HG03175 (cell line): ENCODE results near the gene SVOP.
"Not testable (repeated sequence)": the region's sequence is repeated elsewhere in the genome, so short reads cannot be mapped to it uniquely, and the experiment has no call there.

Experiments used
- ATAC-seq: cut with Tn5 transposase; IDR thresholded peaks from one replicate; pipeline ENCODE4 v1.9.1; 2021; ENCODE audit warnings: mild to moderate bottlenecking, moderate library complexity; ENCODE audit not compliant: unreplicated experiment

Gene SVOP, protein sequence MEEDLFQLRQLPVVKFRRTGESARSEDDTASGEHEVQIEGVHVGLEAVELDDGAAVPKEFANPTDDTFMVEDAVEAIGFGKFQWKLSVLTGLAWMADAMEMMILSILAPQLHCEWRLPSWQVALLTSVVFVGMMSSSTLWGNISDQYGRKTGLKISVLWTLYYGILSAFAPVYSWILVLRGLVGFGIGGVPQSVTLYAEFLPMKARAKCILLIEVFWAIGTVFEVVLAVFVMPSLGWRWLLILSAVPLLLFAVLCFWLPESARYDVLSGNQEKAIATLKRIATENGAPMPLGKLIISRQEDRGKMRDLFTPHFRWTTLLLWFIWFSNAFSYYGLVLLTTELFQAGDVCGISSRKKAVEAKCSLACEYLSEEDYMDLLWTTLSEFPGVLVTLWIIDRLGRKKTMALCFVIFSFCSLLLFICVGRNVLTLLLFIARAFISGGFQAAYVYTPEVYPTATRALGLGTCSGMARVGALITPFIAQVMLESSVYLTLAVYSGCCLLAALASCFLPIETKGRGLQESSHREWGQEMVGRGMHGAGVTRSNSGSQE

DNA sequence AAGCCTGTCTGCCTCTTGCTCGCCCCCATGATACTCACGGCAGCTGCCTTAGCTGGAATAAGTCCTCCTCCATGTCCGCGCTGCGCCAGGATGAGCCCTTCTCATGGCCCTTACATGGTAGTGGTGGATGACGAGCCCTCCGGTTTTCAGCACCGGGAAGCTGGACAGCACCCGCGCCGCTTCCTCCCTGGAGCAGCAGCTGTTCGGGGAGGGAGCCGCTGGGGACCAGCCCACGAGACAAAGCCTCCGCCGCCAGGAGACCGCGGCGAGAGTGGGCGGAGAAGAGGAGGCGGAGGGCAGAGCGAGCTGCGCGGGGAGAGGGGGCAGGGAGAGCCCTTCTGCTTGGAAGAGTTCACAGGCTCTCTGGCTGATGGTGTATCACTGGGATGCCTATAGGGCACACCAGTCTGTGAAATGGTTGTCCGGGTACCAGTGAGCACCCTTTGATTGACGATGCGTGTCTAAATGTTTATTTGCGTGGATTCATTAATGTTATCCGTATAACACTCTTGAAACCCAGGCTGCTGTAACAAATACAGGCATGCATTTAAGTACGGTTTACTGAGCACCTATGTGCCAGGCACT is at the start of gene SVOP:
TSS of gene SVOP (minus strand) at position 273 of the 585 bp plus-strand sequence. CDS start at position 73, 200 bp downstream.
- ATAC-seq, result no peak

DNA sequence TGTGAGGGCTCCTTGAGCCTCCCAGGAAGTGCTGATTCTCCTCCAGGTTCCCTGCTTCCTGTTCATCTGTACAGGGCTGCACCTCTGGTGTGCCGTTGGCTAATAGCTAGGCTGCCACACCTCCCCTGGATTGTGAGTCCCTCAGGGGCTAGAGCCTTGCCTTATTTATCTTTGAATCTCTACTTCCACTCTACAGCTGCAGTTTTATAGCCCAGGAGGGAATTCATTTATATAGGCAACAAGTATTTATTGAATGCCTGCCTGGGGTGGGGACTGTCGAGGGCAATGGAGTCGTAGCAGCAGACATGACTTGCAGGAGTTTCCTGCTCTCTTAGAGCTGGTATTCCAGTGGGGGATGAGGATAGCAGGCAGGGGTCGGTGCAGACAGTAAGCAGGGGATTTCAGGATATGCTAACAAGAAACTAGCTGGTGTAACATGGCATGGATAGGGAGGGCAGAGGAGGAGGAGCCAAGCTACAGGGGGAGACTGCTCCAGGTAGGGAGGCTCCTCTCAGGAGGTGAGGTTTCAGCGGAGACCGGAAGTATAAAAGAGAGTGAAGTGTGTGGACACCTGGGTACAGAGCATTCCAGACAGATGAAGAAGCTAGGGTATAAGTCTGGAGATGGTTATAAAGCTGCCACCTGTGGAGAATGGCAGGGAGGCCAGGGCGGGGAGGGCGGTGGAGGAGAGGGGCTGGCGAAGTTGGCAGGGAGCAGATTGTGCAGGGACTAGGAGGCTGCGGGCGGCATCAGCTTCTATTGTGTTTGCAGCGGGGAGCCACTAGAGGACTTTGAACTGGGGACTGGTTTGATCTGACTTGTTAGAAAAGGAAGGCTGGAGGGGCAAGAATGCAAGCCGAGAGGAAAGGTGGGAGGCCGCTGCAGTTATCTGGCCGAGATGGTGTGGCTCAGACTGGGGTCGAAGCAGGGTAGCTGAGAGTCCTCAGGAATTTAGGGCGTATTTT is 48.7 kb upstream of the SVOP start:
- ATAC-seq, result no peak

DNA sequence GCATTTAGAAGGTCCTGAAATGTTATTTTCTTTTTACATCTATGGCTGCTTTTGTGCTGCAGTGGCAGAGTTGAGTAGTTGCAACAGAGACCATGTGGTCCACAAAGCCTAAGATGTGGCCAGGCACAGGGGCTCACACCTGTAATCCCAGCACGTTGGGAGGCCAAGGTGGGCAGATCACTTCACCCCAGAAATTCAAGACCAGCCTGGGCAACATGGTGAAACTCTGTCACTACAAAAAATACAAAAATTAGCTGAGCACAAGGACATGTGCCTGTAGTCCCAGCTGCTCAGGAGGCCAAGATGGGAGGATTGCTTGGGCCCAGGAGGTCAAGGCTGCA is 45.0 kb upstream of the SVOP start:
- ATAC-seq, result no peak

DNA sequence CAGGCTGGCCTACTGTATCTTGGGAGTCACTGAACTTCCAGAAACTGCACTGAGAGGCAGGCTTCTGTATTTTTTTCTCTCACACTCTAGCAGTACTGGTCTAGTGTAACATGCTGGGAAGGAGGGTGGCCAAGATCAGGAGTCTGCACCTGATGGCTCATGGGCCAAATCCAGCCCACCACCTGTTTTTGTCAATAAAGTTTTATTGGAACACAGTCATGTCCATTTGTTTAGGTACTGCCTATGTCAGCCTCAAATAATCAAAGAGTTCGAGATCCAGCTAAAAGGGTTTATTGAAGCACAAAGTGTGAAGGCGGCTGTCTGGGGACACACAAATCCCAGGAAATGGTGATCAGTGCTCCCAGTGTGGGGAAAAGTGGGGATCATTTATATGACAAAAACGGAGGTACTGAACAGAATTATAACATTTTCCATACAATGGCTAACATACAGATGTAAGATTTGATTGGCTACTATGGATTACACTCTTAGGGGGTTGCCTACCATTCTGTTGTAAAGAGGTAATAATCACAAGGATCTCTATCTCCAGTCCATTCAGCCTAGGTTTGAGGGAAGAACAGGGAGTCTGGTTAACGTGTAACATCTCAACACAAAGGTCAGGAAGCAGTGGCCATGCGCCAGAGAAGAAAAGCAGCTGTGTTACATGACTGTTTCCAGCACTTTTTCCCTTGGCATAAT is 44.4 kb upstream of the SVOP start:
- no peak for ATAC-seq

DNA sequence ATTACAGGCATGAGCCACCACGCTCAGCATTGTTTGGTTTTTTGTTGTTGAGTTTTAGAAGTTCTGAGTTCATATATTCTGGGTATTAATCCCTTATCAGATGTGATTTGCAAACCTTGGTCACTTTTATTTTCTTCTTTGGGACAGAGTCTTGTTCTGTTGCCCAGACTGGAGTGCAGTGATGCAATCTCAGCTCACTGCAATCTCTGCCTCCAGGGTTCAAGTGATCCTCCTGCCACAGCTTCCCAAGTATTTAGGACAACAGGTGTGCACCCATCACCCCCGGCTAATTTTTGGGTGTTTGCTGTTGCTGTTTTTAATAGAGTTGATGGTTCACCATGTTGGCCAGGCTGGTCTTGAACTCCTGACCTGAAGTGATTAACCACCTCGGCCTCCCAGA is 43.3 kb upstream of the SVOP start:
- ATAC-seq, result no peak

DNA sequence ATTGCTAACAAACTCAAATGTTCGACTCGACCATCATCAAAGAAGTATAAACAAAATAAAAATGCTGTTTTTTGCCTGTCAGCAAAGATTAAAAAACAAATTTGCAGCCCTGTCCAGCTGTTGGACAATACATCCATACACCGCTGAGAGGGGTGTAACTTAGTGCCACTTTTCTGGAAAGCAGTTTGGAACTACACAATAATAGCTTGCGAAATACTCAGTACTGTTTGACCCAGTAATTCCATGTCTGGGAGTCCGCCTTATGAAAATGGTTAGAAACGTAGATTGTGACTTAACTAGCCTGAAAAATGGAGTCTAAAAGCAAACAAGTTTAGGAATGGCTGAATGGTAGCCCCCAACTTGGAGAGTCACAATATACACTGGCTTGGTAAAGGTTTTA is 37.9 kb upstream of the SVOP start:
- ATAC-seq, result no peak

DNA sequence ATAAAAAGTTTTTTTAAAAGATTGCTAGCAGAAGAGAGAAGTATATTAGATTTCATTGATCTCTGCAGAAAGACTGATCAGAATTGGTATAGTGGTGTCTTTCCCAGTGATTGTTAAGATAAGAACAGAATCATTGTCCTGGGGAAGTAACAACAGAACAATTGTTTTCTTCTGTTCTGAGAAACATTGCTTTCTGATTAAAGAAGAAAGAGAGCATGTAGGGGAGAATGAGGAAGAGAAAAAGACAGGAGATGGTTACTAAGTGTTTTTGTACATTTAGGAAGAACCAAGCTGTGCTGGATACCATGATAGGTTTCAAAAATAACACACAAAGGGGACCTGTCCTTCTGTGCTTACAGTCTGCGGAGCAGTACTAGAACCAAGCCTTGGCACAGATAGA is 36.5 kb upstream of the SVOP start:
- ATAC-seq, result no peak

DNA sequence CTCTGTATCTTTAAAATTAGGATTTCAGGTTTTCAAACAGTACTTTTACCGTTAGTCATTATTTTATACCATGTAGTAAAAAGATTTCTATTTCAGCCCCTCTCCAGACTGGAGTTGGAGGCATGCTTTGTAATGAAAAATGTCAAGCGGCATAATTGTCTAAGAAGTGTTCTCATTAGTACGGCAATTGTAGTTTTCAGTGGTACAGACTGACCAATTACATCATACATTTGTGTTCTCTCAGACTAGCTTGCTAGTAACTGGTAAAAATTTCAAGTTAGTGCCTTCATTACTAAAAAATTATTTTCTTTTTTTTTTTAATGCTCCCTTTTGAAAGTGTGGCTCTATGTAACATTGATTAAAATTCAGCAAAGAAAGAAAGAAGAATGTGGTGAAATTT is 36.0 kb upstream of the SVOP start:
- ATAC-seq, result no peak

DNA sequence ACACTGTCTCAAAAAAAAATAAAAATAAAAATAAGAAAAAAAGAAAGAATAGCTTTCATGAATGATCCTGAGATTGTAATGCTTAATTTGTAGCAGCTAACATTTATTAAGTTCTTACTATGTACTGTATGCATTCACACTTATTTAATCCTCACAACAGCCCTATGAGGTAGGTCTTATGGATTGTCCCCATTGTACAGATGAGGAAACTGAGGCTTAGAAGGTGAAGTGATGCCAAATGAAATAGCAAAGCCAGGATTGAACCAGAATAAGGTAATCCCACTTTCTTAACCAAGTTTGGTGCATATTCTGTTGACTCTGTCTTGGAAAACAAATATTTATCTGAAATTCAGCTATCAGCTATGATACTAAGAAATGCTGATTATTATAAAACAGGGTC is 33.7 kb upstream of the SVOP start:
- ATAC-seq, result no peak

DNA sequence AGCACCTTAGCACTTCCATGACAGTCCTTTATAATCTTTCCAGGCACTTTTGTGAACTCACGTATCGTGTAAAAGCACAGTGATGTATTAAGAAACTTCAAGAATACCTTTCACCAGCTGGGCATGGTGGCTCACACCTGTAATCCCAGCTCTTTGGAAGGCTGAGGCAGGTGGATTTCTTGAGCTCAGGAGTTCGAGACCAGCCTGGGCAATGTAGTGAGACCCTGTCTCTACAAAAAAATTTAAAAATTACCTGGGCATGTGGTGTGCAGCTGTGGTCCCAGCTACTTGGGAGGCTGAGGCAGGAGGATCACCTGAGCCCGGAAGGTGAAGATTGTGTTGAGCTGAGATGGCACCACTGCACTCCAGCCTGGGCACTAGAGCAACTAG is 33.3 kb upstream of the SVOP start:
- ATAC-seq, result not testable (repeated sequence)

DNA sequence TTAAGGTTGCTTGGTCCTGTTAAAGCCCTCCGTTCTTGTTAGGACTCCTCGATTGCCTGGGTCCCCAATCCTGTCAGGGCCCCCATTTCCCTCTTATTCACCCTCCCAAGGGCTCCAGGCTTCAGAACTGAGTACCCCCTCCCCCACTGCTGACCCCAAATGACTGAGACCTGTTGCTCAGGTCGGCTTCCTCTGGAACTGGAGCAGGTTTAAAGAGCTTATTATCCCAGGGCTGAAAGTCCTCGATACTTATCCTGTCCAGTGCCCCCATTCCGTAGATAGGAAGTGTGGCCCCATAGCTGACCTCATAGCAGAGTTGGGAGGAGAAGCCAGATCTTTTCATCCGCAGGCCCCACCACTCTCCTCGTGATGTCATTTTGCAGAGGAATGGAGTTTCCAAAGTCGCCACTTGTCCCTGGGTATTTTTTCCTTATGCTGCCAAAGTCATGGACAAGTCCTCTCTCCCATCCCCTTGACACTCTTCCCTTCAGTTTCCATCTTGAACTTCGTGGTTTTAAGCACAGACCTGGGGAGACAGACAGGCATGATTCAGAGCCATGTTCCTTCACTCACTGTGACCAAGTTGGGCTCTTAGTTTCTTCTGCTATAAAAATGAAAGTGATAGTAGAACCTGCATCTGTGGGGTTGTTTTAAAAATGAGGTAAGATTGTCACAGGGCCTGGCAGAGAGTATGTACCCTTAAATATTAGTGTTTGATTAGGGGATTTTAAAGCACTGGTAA is 32.7 kb upstream of the SVOP start:
- peak; percentile 55 for ATAC-seq

DNA sequence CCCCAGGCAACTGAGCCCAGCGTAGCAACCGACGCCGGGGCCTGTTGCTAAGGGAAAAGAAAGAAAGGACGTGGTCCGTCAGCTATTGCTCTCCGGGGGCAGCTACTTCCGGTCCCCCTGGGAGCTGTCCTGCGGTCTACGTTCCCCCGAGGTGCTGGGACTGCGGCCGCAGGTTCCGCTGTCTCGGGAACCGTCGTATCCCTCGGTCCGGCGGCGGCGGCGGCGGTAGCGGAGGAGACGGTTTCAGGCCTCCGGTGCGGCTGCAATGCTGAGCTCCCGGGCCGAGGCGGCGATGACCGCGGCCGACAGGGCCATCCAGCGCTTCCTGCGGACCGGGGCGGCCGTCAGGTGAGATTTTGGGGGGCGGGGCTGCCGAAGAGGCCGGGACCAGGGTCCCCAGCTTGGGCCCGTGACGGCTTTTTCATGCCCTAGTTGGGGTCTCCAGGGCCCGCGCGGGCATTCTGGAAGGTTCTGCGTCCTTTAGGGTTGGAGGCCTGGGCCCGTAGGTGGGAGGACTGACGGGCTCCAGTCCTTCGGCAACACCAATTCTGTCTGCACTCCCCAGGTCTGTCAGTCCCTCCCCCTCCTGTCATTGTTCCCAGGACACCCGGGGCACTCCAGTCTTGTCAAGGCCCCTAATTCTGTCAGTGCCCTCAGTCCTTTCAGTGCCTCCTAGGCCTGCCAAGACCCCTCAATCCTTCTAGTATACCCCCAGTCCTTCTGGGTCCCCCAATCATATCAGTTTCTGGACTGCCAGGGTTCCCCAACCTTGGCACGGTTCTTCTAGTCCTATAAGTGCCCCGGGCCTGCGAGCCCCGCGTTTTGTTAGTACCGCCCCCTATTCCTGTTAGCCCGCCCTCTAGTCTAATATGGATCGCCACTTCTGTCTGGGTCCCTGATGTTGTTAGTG is 31.8 kb upstream of the SVOP start, which contains the start of gene USP30:
TSS of gene USP30 (plus strand) at position 163 of the 910 bp plus-strand sequence. CDS start at position 266, 103 bp downstream.
- peak; percentile 73 for ATAC-seq

DNA sequence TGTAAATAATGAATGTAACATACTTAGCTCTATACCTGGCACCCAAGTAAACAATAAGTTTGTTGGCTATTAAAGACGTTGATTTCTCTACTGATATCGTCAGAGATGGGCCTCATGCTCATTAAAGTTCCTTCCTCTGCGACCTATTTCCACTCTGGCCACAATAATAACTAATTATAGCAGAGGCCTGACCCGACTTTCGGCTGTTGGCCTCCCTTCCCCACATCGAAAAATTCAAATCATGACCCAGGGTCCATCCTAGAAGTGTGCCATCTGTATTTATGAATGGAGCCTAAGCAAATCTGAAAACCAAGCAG is 31.2 kb upstream of the SVOP start:
- no peak for ATAC-seq

DNA sequence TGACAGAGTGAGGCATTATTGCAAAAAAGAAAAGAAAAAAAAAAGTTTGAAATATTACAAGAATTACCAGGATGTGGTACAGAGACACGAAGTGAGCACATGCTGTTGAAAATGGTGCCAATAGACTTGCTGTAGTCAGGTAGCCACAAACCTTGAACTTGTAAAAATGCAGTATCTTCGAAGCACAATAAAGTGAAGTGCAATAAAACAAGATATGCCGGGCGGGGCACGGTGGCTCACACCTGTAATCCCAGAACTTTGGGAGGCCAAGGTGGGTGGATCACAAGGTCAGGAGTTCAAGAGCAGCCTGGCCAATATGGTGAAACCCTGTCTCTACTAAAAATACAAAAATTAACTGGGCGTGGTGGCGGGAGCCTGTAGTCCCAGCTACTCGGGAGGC is 28.9 kb upstream of the SVOP start:
- not testable (repeated sequence) for ATAC-seq

DNA sequence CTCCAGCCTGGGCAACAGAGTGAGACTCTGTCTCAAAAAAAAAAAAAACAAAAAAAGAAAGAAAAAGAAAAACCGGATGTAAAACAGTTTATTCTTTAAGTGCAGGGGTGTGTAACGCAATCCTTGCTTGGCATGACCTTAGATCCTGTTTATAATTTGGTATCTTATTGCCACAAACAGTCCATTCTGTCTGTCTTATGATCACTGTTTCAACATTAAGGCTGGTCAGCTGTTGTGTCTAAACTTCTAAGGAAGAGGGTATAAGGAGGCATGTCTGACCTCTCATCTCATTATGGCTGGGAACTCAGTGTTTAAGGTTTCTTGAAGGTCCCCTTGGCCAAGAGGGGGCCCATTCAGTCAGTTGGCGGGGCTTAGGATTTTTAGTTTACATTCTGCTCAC is 27.8 kb upstream of the SVOP start:
- not testable (repeated sequence) for ATAC-seq

DNA sequence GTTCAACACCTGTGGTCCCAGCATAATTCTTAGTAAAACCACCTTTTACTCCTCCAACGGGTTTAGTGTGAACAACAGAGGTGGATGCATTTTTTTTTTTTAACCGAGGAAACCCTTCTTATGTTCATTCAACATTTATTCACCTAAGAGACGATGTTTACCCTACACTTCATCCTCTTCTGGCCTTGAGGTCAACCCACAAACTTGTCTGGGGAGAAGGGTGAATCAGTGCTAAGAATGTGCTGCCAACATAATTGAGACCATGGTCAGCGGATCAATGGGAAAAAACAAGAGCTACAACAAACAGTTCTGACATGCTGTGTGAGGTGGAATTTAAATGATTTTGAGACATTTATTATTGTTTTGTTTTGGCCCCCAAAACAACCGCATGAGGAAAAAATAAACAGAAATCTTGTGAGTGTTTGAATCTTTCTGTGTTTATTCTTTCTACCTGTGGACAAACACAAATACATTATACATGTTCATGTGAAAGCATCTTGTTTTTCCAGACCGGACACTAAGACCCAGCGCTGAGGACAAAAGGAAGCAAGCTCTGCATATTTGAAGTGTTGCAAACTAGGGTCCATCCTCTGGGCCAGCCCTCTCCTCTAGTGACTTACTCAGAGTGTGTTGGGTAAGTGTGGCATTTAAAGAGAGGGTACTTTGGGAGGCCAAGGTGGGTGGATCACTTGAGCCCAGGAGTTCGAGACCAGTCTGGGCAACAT is 26.4 kb upstream of the SVOP start:
- no peak for ATAC-seq

DNA sequence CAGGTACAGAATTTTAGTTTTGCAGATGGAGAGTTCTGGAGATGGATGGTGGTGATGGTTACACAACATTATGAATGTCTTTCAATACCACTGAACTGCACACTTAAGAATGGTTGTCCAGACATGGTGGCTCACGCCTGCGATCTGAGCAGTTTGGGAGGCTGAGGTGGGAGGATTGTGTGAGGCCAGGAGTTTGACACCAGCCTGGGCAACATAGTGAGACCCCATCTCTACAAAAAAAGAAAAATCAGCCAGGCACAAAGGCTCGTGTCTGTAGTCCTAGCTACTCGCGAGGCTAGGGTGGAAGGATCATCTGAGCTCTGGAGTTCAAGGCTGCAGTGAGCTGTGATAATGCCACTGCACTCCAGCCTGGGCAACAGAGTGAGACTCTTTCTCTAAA is 23.4 kb upstream of the SVOP start:
- ATAC-seq, result no peak

DNA sequence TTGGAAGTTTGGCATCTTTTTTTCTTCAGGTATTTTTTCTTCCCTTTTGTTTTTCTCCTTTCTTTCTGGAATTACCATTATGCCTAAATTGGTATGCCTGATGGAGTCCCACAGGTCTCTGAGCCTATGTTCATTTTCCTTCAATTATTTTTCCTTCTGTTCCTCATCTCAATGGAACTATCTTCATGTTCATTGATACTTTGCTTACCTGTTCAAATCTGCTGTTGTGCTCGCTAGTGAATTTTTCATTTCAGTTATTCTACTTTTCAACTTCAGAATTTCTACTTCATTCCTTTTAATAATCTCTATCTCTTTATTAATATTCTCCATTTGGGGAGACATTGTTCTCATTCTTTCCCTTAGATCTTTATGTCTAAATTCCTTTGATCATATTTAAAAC is 16.1 kb upstream of the SVOP start:
- ATAC-seq, result no peak
